ENCODE measurements around the gene PHLPP2. TPM values are rescaled to one million over a fixed set of nuclear protein-coding genes. Genes with fewer than 3 reads are reported as not detected.
"Not testable (repeated sequence)": the region's sequence is repeated elsewhere in the genome, so short reads cannot be mapped to it uniquely, and the experiment has no call there.

PHLPP2 gene
- total RNA-seq, 1 donor from 2014 or later, result 3.4 TPM

GRCh38 chr16:71625113-71625850 is 99.2 kb downstream of the PHLPP2 start:
- DNase-seq, result no peak
- Histone ChIP-seq H3K9me3 (replicated peaks) (peaks cover 15% of the 10 kb centered on the region), H3K36me3 (no peaks in the 10 kb centered on the region), H3K27me3 (ENCODE audit: low read depth) (peaks cover 97% of the 10 kb centered on the region), H3K4me3 (no peak overlapping the region), H3K27ac (replicated peaks) (no peak overlapping the region), H3K4me1 (peaks cover 12% of the 10 kb centered on the region)
- intact Hi-C loops (cut with micrococcal nuclease), result no loop called here
- TF ChIP-seq, protein P1, sequence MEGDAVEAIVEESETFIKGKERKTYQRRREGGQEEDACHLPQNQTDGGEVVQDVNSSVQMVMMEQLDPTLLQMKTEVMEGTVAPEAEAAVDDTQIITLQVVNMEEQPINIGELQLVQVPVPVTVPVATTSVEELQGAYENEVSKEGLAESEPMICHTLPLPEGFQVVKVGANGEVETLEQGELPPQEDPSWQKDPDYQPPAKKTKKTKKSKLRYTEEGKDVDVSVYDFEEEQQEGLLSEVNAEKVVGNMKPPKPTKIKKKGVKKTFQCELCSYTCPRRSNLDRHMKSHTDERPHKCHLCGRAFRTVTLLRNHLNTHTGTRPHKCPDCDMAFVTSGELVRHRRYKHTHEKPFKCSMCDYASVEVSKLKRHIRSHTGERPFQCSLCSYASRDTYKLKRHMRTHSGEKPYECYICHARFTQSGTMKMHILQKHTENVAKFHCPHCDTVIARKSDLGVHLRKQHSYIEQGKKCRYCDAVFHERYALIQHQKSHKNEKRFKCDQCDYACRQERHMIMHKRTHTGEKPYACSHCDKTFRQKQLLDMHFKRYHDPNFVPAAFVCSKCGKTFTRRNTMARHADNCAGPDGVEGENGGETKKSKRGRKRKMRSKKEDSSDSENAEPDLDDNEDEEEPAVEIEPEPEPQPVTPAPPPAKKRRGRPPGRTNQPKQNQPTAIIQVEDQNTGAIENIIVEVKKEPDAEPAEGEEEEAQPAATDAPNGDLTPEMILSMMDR (IDR thresholded peaks at IDR 0.05; ENCODE audit: borderline replicate concordance), result no peak

GRCh38 chr16:71623597-71623996 is 100.9 kb downstream of the PHLPP2 start:
- Histone ChIP-seq H3K27ac (replicated peaks) (no peak overlapping the region), H3K9me3 (replicated peaks) (peaks cover 27% of the 10 kb centered on the region), H3K4me1 (peaks cover 12% of the 10 kb centered on the region), H3K27me3 (ENCODE audit: low read depth) (peaks cover 100% of the 10 kb centered on the region), H3K36me3 (no peaks in the 10 kb centered on the region), H3K4me3 (no peak overlapping the region)
- DNase-seq, result no peak
- intact Hi-C loops (cut with micrococcal nuclease), result no loop called here
- TF ChIP-seq, protein P1 (IDR thresholded peaks at IDR 0.05; ENCODE audit: borderline replicate concordance), result no peak

DNA sequence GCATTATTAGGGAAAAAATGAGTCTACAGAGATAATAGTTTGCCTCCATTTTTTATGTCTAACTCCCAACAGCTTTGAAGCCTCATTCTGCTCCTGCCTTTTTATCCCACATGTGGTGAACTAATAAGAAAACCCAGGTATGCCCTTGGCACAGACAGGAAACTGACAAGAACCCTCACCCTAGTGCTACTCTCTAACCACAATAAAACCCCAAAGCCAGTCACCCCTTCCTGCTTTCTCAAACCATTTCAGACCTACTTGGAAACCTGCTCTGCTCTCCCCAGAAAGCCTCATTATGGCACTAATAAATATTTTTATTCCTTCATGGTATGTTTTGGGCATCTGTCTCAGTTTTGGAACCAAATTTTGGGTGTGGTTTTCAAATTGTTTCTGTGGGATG is 102.4 kb downstream of the PHLPP2 start:
- TF ChIP-seq, protein P1 (IDR thresholded peaks at IDR 0.05; ENCODE audit: borderline replicate concordance), result no peak
- Histone ChIP-seq H3K4me1 (peaks cover 12% of the 10 kb centered on the region), H3K27me3 (ENCODE audit: low read depth) (peaks cover 100% of the 10 kb centered on the region), H3K36me3 (no peaks in the 10 kb centered on the region), H3K27ac (replicated peaks) (no peak overlapping the region), H3K4me3 (no peak overlapping the region), H3K9me3 (replicated peaks) (peaks cover 27% of the 10 kb centered on the region)
- intact Hi-C loops (cut with micrococcal nuclease), result no loop called here
- DNase-seq, result no peak

- TF ChIP-seq, protein P1 (IDR thresholded peaks at IDR 0.05; ENCODE audit: borderline replicate concordance), result no peak
- Histone ChIP-seq H3K27ac (replicated peaks) (no peak overlapping the region), H3K4me3 (no peak overlapping the region), H3K4me1 (no peaks in the 10 kb centered on the region), H3K27me3 (ENCODE audit: low read depth) (peaks cover 100% of the 10 kb centered on the region), H3K36me3 (no peaks in the 10 kb centered on the region), H3K9me3 (replicated peaks) (peaks cover 27% of the 10 kb centered on the region)
- intact Hi-C loops (cut with micrococcal nuclease), result no loop called here
- no peak for DNase-seq
These were observed 106.1 kb downstream of the PHLPP2 start for GRCh38 chr16:71618429-71618828.

DNA sequence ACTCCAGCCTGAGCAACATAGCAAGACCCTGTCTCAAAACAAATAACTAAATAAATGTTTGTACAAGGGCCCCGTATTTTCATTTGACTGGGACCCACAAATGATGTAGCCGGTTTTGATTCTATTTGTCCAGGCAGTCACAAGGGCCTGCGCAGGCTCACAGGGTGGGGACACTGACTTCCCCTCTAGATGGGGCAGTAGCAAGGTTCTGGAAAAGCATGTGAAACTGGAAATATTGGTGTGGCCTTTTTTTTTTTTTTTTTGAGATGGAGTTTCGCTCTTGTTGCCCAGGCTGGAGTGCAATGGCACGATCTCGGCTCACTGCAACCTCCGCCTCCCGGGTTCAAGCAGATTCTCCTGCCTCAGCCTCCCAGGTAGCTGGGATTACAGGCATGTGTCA is 109.5 kb downstream of the PHLPP2 start:
- intact Hi-C loops (cut with micrococcal nuclease), result not testable (repeated sequence)

More for the DNA sequence above, 109.5 kb downstream of the PHLPP2 start:
- H3K27ac ChIP-seq (replicated peaks); H3K9me3 ChIP-seq (replicated peaks); H3K36me3 ChIP-seq; H3K4me1 ChIP-seq; DNase-seq; H3K4me3 ChIP-seq: not testable (repeated sequence)
- peaks cover 100% of the 10 kb centered on the region for H3K27me3 ChIP-seq (ENCODE audit: low read depth)

Measured in left ventricle myocardium inferior (tissue), 1 donor.